GM21529 (cell line): ENCODE data around the gene BIRC7.

Experiments used
- ATAC-seq: cut with Tn5 transposase; IDR thresholded peaks from one replicate; pipeline ENCODE4 v1.9.1; 2021; ENCODE audit not compliant: unreplicated experiment

The BIRC7 gene

DNA sequence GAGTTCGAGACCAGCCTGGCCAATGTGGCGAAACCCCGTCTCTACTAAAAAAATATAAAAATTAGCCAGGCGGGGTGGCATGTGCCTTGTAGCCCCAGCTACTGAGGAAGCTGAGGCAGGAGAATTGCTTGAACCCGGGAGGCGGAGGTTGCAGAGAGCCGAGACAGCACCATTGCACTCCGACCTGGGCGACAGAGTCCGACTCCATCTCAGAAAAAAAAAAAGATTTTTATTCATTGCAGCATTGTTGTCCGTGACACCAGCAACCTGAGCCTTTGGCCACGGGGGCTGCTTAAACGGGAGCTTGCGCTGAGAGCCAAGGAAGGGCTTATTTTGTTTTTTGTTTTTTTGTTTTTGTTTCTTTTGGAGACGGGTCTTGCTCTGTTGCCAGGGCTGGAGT, 44.2 kb downstream of the BIRC7 start:
- no peak for ATAC-seq

DNA sequence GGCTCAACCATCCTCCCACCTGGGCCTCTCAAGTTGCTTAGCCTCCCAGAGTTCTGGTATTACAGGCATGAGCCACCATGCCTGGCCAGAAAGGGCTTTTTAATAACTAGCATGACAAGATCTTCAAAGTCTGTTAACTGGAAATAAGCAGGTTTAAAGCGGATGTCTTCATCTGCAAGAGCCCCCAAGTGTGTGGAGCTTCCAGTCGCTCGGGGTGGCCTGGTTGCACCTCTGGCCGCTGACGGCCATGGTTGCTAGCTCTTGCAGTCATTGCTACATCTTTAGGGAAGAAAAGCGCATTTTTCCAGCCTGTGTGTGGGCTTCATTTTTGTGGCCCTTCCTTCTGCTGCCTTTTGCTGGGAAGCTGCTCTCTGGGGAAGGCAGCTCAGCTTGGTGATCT, 44.7 kb downstream of the BIRC7 start:
- no peak for ATAC-seq

DNA sequence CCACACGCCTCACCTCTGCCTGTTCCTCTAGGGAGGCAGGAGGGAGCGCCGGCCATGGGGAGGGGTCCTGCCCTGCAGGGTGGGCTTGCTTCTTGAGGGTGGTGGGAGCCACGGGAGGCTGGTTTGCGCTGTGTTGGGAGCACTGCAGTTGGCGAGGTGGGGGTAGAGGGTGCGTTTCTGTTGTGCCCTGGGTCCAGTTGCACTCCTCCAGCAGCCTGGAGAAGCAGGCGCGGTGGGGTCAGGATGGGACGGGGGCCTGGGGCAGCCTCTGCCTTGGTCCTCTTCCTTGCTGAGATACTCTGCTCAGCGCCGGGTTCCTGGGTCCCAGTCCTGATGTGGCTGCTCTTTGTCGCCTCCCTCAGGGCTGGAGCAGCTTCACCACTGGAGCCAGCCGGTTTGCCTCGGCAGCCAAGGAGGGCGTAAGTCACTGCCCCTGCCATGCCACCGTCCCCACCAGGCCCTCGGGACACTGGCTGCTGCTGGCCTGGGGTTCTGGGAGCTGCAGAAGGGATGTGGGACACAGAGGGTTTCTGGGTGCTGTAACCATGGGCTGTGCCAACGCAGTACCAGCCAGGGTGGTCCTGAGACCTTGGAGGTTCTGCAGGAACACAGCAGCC, 45.3 kb downstream of the BIRC7 start:
- ATAC-seq, result no peak

DNA sequence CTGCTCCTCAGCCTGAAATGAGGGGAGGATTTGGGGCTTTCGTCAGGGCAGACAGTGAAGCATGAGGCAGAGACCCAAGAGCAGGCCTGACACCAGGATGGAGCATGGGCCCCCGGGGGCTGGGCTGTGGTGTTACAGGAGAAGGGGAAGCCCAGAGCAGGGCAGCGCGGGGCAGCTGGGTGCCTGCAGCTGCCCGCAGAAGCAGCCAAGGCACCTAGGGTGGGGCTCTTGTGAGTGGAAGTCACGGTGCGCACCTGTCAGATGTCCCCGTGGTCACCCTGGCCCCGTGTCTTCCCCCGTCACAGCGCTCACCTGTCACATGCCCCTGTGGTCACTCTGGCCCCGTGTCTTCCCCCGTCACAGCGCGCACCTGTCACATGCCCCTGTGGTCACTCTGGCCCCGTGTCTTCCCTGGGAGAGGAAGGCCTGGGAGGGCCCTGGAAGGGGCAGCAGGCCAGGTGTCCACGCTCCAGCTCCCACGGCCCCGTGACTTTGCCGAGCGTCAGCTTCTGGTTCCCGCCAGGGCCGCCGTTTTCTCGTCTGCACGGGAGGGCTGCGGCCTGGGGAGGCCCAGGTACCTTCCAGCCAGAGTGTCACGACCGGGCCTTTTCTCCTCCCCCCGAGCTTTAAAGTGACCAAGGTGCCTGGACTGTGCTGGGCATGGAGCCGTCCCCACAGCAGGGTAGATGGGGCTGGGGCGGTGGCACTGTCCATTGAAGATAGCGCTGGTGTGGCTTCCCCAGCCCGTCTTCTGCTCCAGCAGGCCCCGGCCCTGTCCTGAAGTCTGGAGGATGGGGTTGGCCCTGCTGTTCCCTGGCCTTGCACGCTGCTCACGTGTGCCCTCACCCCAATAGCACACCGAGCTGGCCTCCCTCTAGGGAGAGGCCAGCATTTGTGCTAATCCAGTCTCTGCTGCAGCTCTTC, 46.3 kb downstream of the BIRC7 start:
- no peak for ATAC-seq

DNA sequence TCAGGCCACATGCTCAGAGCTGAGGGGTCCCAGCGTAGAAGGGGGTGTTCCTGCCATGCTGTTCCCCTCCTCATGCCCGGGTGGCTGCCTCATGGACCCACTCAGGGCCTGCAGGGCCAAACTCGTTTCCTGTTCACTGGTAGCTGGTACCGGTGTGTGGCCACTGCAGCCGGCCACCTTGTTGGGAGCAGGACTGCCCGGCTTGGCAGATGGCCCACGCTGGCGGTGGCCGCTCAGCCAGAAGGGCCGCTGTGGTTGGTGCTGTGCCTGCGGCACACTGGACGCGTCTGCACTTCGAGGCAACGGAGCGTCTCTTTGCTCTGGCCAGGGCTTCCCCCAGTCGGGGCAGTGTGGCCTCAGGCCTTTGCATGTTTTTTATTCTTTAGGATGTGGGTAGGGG, 47.2 kb downstream of the BIRC7 start:
- no peak for ATAC-seq

DNA sequence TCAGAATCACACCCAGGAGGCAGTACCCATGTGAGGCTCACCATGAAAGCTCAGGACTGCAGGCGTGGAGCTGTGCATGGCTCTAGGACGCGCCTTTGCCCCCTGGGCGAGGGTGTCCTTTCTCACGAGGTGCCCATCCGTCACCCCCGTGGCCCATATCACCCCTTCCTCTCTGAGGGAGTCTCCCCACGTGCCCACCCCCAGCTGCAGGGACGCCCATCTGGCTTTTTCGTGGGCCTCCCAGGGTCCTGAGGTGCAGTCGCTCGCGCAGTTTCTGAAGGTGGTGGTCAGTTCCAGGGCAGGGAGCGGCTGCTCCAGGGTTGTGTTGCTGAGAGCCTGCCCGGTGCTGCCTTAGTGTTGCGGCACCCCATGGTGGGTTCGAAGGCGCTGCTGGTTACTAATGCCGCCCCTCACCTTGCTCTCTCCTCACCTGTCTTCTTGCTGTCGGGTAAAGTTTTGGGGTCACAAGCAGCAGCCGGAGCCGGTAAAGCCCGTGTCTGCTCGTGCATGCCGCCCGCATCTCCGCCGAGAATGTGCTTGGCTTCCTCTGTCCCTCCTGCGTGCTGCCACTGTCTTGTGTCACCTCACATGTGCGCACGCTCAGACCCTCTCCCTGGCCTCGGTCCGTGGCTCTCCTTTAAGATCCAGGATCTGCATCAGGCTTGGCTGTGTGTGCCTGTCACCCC, 47.8 kb downstream of the BIRC7 start:
- ATAC-seq, result no peak

DNA sequence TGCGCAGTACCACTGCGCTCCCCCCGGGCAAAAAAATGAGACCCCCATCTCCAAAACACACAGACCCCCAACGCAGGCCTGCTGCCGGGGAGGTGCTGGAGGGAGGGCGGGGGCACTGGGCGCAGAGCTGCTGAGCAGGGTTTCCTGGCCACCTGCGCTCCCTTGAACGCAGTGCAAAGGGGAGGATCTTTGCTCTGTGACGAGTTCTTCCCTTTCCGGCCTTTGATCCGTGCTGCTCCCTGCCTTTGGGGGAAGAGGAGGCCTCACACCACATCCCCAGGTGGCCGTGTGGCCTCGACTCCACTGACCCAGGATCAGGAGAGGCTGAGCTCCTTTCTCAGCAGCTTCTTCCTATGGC, 48.4 kb downstream of the BIRC7 start:
- ATAC-seq, result no peak

DNA sequence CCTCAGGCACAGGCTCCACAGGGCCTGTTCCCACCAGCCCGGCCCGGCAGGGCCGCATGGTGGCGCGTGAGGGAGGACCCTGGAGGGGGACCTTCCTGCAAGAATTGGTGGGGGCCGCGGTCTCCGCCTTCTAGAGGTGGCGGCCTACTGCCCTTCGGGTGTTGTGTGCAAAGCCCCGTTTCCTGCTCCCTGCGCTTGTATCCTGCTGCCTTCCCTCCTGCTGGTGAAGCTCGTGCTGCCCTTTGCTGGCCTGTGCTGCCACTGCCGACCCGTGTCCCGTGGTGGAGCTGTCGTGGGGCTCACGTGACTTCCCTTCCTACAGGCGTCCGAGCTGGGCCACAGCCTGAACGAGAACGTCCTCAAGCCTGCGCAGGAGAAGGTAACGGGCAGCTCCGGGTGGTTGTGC, 48.8 kb downstream of the BIRC7 start:
- no peak for ATAC-seq

DNA sequence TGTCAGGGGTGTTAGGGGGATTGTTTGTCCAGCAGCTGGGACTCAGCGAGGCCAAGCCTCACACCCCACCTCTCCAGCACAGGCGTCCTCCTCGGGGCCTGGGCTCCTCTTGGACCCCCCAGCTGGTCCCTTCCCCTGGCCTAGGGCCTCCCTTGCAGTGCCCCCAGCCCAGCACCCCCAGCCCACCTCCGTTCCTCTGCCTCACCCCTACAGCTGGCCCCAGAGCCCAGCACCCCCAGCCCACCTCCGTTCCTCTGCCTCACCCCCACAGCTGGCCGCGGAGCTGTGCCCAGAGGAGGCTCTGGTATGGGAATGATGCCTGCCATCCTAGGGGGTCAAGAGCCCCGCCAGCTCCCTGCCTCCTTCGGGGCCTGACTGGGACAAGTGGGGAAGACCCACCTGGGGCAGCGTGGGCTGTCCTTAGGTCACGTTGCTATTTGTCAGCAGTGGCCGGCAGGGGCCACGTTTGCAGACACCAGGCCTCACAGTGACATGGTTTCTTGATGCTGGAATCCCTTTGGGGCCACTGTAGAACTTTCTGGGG, 49.3 kb downstream of the BIRC7 start:
- no peak for ATAC-seq

DNA sequence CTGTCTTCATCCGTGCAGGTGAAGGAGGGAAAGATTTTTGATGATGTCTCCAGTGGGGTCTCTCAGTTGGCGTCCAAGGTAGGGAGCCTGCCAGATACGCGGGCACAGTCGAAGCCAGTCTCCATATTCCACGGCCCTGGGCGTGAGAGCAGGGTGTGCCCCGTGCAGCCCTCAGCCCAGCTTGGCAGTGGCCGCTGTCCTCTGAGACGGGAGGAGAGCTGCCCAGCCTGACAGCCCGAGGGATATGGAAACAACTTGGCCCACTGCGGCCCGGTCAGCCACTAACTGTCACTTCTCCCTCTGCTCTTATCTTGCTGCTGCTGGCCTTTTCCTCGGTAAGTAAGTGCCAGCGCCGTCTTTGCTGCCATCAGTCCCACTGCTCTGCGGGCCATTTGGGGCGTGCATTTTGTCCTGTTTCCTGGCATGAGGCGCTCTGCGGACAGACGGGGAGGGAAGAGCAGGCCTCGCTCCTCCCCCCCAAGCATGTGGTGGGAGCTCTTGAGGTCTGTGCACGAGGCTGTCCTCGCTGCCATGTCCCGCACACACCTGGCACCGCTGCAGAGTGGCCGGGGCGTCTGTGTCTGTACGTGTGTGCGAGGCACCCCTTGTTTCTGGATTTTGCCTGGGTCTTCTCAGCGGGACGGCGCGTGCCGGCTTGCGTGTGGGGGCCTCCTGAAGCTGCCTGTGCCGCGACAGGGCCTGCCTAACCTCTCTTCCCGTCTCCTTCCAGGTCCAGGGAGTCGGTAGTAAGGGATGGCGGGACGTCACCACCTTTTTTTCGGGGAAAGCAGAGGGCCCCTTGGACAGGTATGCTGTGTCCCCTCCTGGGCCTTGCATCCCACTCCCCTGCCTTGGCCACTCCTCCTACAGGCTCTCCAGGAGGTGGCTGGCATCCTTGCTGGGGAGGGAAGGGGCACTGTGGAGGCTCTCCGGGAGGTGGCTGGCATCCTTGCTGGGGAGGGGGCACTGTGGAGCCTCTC, 50.2 kb downstream of the BIRC7 start:
- no peak for ATAC-seq

DNA sequence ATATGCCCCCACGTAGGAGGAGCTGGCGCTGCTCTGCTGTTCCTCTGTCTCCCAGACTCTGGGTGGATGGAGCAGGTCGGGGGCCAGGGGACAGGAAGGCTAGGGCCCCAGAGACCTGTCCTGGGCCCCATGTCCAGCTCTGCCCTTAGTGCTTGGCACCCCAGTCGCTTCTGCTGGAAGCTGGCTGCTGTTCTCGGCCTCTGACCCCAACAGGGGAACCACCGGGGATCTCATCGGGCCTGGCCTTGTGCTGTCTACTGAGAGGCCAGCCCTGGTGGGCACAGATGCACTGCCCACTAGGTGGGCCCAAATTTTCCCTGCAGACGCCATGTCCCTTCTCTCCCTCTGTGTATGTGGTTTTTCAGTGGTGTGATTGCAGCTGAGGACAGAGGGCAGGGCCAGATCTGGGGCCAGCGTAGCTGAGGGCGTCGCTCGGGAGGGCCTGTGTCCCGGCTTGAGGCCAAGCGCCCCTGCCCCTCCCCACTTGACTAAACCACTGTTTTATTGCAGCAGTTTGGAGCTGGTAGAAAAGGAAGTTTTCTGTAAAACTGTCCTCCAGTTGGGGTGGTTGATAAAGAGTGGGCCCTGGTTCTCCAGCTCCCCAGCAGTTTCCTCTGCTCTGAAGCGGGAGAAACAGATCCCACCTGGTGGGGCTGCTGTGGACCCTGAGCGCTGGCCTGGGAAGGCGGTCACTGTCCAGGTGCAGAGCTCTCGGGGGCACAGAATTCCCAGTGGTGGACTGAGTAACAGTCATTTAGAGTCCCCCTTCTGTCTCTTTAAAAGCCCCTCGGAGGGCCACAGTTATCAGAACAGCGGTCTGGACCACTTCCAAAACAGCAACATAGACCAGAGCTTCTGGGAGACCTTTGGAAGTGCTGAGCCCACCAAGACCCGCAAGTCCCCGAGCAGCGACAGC, 51.3 kb downstream of the BIRC7 start:
- ATAC-seq, result no peak

DNA sequence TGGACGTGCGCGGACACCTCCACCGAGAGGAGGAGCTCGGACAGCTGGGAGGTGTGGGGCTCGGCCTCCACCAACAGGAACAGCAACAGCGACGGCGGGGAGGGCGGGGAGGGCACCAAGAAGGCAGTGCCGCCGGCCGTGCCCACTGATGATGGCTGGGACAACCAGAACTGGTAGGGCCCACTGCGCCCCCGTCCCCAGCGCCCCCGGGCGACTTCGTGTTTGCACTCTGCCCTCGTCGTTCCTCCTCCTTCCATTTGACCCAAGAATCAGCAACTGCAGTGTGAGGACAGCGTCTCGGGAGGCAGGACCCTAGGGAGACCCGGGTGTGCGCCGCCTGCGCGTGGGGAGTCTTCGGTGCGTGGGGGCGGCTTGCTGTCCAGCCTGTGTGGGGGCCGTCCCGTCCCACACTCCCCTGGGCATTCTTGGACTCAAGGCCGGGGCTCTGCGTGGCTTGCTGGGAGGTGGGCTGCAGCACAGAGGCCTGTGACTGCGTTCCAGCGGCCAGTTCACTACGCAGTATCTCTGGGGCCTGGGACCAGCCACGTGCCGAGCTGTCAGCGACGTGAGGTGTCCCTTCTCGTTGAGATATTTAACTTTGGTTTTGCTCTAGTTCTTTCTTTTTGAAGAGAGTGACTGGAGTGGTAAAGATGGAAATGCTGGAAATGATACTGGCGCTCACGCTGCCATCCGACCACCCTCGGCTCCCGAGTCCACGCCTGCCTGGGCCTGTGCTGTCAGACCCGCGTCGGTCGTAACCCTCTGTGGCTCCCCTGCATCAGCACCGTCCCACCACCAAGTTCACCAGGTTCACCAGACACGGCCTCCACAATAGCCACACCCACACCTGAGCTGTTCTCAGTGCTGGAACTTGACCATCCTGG, 52.2 kb downstream of the BIRC7 start:
- ATAC-seq, result no peak

DNA sequence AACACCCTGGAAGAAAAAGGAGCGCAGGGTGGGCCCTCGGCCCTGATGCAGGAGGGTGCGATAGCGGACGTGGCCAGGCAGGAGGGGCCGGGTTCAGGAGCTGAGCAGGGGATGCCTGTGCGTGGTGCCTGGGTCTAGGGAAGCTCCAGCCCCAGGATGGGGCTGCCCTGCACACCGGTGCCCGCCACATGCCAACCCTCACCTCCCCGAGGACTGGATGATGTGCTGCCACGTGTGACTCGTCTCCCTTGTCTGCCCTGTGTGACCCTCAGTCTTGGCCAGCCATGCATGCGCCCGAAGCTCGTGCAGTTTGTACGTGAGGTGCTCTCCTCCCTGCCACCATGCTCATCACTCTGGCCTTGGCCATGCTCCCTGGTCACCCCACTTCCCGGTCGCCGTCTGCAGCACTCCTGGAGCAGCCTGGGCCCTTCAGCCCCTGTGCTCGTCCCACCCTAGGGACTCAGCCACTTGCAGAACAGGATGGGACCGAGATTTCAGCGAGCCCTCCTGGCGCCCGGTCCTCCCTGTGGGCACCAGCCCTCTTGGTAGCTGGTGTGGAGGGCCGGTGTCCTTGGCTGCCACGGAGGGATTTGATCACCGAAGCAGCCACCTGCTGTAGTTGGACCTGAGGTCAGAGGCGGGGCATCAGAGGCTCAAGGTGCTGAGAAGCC, 53.0 kb downstream of the BIRC7 start:
- ATAC-seq, result no peak

DNA sequence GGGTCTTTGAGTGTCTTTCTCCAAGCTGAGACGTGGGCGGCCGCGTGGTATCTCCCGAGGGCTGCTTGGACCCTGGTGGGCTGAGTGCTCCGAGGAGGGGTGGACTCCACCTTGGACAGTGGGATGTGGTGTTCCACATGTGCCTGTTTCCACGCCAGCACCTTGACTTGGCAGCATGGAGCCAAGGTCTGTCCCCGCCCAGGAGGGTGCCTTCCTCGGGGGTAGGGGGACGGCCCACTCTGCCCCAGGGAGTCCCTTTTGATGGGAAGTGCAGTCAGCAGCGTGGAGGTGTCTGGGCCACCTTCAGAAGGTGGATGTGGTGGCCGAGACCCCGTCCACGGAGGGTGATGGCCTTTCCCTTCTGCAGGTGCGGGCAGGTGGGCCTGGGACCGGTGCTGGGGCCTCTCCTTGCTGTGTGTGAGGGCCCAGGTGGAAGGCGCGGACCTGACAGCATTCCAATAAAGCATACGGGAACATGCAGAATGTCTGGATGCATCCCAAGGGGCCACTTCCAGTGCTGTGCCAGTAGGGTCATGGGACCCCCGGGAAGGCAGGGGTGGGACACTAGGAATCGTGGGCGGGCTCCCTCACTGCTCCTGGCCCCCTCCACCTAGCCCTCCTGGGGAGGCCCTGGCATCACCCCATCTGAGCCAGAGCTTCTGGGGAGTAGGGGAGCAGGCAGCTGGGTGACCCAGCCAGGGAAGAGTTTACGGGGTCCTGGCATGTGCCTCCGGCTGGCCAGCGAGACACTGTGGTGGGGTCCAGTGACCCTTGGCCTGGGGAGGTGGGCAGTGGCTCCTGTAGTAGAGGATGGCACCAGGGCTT, 53.8 kb downstream of the BIRC7 start:
- ATAC-seq, result no peak
